CD8-positive, alpha-beta memory T cell (primary cell): ENCODE results near the gene SPA17. TPM values are rescaled to one million over a fixed set of nuclear protein-coding genes. Genes with fewer than 3 reads are reported as not detected.

Experiments
- CTCF ChIA-PET: fragments of 350-600 bp; sonication (Branson Sonifier 250); formaldehyde crosslinking; loops from one replicate; lab custom pipeline; 2021; ENCODE audit warnings: antibody characterized with exemption; lab: Charles Lee
- POLR2A ChIA-PET: fragments of 350-600 bp; sonication (Branson Sonifier 250); formaldehyde crosslinking; loops from one replicate; lab custom pipeline; 2021; ENCODE audit warnings: antibody characterized with exemption; lab: Charles Lee
- DNase-seq, 5 donors: peaks; one replicate each; pipeline versions ENCODE4 v3.0.0 to v3.0.0-alpha.2; 2020 to 2022; ENCODE audit warnings: mixed read lengths in 1 of 5
- H3K27ac ChIP-seq: one replicate; pipeline ENCODE4 v1.7.0; 2013; ENCODE audit warnings: low read depth, mild to moderate bottlenecking, low read length, moderate library complexity
- H3K27me3 ChIP-seq: 2 replicates; pipeline ENCODE4 v1.7.0; 2013; ENCODE audit warnings: low read length, mild to moderate bottlenecking; ENCODE audit not compliant: insufficient read depth, poor library complexity, severe bottlenecking
- H3K36me3 ChIP-seq: 2 replicates; pipeline ENCODE4 v1.7.0; 2013; ENCODE audit warnings: mild to moderate bottlenecking, low read length, moderate library complexity; ENCODE audit not compliant: insufficient read depth
- H3K4me1 ChIP-seq: 2 replicates; pipeline ENCODE4 v1.7.0; 2013; ENCODE audit warnings: mild to moderate bottlenecking, low read length, moderate library complexity; ENCODE audit not compliant: insufficient read depth
- H3K4me3 ChIP-seq: 2 replicates; pipeline ENCODE4 v1.7.0; 2013; ENCODE audit warnings: mild to moderate bottlenecking, low read length
- H3K9me3 ChIP-seq: 2 replicates; pipeline ENCODE4 v1.7.0; 2013; ENCODE audit warnings: mild to moderate bottlenecking, low read length
- H3K27ac Mint-ChIP-seq, 8 donors: one replicate each; pipeline ENCODE4 v1.8.0; 2020 to 2021; ENCODE audit warnings: mixed read lengths in 8 of 8, mild to moderate bottlenecking in 6 of 8, inconsistent platforms in 3 of 8, moderate library complexity in 3 of 8
- H3K27me3 Mint-ChIP-seq, 2 donors: one replicate each; pipeline ENCODE4 v1.8.0; 2020 to 2021; ENCODE audit warnings: mixed read lengths in 2 of 2, mild to moderate bottlenecking in 1 of 2, moderate library complexity in 1 of 2
- H3K36me3 Mint-ChIP-seq, 3 donors: one replicate each; pipeline ENCODE4 v1.8.0; 2020 to 2021; ENCODE audit warnings: mixed read lengths in 3 of 3, inconsistent platforms in 1 of 3, mild to moderate bottlenecking in 1 of 3
- H3K4me1 Mint-ChIP-seq, 3 donors: one replicate each; pipeline ENCODE4 v1.8.0; 2020 to 2021; ENCODE audit warnings: mixed read lengths in 3 of 3, inconsistent platforms in 1 of 3, mild to moderate bottlenecking in 1 of 3
- H3K4me3 Mint-ChIP-seq, 7 donors: one replicate each; pipeline ENCODE4 v1.8.0; 2020 to 2021; ENCODE audit warnings: mixed read lengths in 7 of 7, mild to moderate bottlenecking in 6 of 7, moderate library complexity in 4 of 7, inconsistent platforms in 2 of 7
- H3K9me3 Mint-ChIP-seq, 5 donors: one replicate each; pipeline ENCODE4 v1.8.0; 2020 to 2022; ENCODE audit warnings: mixed read lengths in 5 of 5, mild to moderate bottlenecking in 3 of 5, moderate library complexity in 2 of 5, inconsistent platforms in 1 of 5
- polyA plus RNA-seq: library from polyadenylated mRNA; unstranded; fragments of 300-500 nt; fragmentation: Illumina TruSeq; gene quantifications from one replicate; pipeline ENCODE4 v1.2.3, GENCODE V29; 2021
- total RNA-seq, 2 experiments: library from RNA; stranded (reverse); gene quantifications; one replicate each; pipeline ENCODE4 v1.2.3, GENCODE V29; 2021

The SPA17 gene
- total and polyA plus RNA-seq, 3 experiments from 2014 or later: 1.4 to 3.9 (median 2.2) TPM

DNA sequence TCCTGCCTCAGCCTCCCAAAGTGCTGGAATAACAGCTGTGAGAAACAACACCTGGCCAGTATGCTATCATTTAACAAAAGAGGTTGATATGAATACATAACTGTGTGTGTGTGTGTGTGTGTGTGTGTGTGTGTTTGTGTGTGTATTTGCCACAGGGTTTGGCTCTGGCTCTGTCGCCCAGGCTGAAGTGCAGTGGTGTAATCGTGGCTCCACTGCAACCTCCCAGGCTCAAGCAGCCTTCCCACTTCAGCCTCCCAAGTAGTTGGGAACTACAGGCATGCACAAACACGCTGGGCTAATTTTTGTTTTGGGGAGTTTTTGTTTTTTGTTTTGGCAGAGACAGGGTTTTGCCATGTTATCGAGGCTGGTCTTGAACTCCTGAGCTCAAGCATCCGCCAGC is 4.7 kb downstream of the SPA17 start:
- Mint-ChIP-seq H3K36me3 (peaks cover 0 to 15% (median 4%) of the 10 kb centered on the region in 3 donors), H3K27ac (no peak overlapping the region), H3K4me1 (peaks cover 12 to 15% (median 14%) of the 10 kb centered on the region in 3 donors), H3K27me3 (peaks cover 16 to 28% of the 10 kb centered on the region in 2 donors), H3K9me3 (peaks cover 13 to 19% (median 15%) of the 10 kb centered on the region in 5 donors), H3K4me3 (no peak overlapping the region)
- ChIA-PET POLR2A (no interaction called here), CTCF (interaction anchor here (1.0 to 1.5 kb wide), 3 partner anchors 68 to 159 kb away, joined by 3 to 6 read pairs (median 3); no protein-coding TSS in a partner anchor)
- Histone ChIP-seq H3K4me1 (peaks cover 8% of the 10 kb centered on the region), H3K27me3 (no peaks in the 10 kb centered on the region), H3K27ac (no peak overlapping the region), H3K36me3 (no peaks in the 10 kb centered on the region), H3K4me3 (no peak overlapping the region), H3K9me3 (peaks cover 7% of the 10 kb centered on the region)
- DNase-seq: no peak

- peaks cover 0 to 27% (median 1%) of the 10 kb centered on the region in 3 donors for H3K36me3 Mint-ChIP-seq
- peaks cover 16 to 40% of the 10 kb centered on the region in 2 donors for H3K27me3 Mint-ChIP-seq
- no peak overlapping the region for H3K27ac Mint-ChIP-seq
- H3K9me3 ChIP-seq: peaks cover 7% of the 10 kb centered on the region
- peaks cover 22 to 41% (median 31%) of the 10 kb centered on the region in 5 donors for H3K9me3 Mint-ChIP-seq
- ChIA-PET POLR2A (no interaction called here), CTCF (no interaction called here)
- no peaks in the 10 kb centered on the region for H3K4me1 ChIP-seq
- H3K36me3 ChIP-seq: no peaks in the 10 kb centered on the region
- no peak overlapping the region for H3K27ac ChIP-seq
- no peak for DNase-seq
- no peak overlapping the region for H3K4me3 ChIP-seq
- no peak overlapping the region for H3K4me3 Mint-ChIP-seq
- no peaks in the 10 kb centered on the region for H3K4me1 Mint-ChIP-seq
- no peaks in the 10 kb centered on the region for H3K27me3 ChIP-seq
Measured at GRCh38 chr11:124681421-124681820, 7.7 kb downstream of the SPA17 start.

GRCh38 chr11:124682443-124682842 is 8.7 kb downstream of the SPA17 start:
- no peaks in the 10 kb centered on the region for H3K36me3 ChIP-seq
- no peak for DNase-seq
- H3K4me1 ChIP-seq: no peaks in the 10 kb centered on the region
- Mint-ChIP-seq H3K9me3 (peaks cover 22 to 51% (median 31%) of the 10 kb centered on the region in 5 donors), H3K4me1 (no peaks in the 10 kb centered on the region), H3K27ac (peak overlapping the region in 1 of 8 donors; percentile 43), H3K27me3 (peaks cover 17 to 42% of the 10 kb centered on the region in 2 donors), H3K36me3 (peaks cover 0 to 33% (median 1%) of the 10 kb centered on the region in 3 donors), H3K4me3 (no peak overlapping the region)
- CTCF ChIA-PET: no interaction called here
- no peaks in the 10 kb centered on the region for H3K27me3 ChIP-seq
- POLR2A ChIA-PET: no interaction called here
- H3K4me3 ChIP-seq: no peak overlapping the region
- H3K9me3 ChIP-seq: peaks cover 7% of the 10 kb centered on the region
- no peak overlapping the region for H3K27ac ChIP-seq

GRCh38 chr11:124693142-124693541 is 19.4 kb downstream of the SPA17 start:
- Histone ChIP-seq H3K27ac (no peak overlapping the region), H3K4me3 (no peak overlapping the region), H3K36me3 (no peaks in the 10 kb centered on the region), H3K4me1 (no peaks in the 10 kb centered on the region), H3K9me3 (no peaks in the 10 kb centered on the region), H3K27me3 (no peaks in the 10 kb centered on the region)
- Mint-ChIP-seq H3K36me3 (no peaks in the 10 kb centered on the region), H3K4me3 (no peak overlapping the region), H3K9me3 (no peaks in the 10 kb centered on the region), H3K27me3 (peaks cover 3 to 10% of the 10 kb centered on the region in 2 donors), H3K4me1 (no peaks in the 10 kb centered on the region), H3K27ac (no peak overlapping the region)
- no peak for DNase-seq
- POLR2A ChIA-PET: no interaction called here
- CTCF ChIA-PET: no interaction called here

- Histone ChIP-seq H3K4me1 (no peaks in the 10 kb centered on the region), H3K9me3 (no peaks in the 10 kb centered on the region), H3K27me3 (no peaks in the 10 kb centered on the region), H3K4me3 (no peak overlapping the region), H3K27ac (no peak overlapping the region), H3K36me3 (no peaks in the 10 kb centered on the region)
- H3K4me3 Mint-ChIP-seq: no peak overlapping the region
- POLR2A ChIA-PET: no interaction called here
- H3K27me3 Mint-ChIP-seq: peaks cover 9 to 35% of the 10 kb centered on the region in 2 donors
- no peak for DNase-seq
- CTCF ChIA-PET: no interaction called here
- H3K4me1 Mint-ChIP-seq: no peaks in the 10 kb centered on the region
- H3K9me3 Mint-ChIP-seq: peaks cover 0 to 6% (median 0%) of the 10 kb centered on the region in 5 donors
- H3K27ac Mint-ChIP-seq: no peak overlapping the region
- H3K36me3 Mint-ChIP-seq: no peaks in the 10 kb centered on the region
Measured at GRCh38 chr11:124699547-124699946, 25.8 kb downstream of the SPA17 start.

- H3K27me3 ChIP-seq: no peaks in the 10 kb centered on the region
- Mint-ChIP-seq H3K4me1 (no peaks in the 10 kb centered on the region), H3K4me3 (no peak overlapping the region), H3K27ac (no peak overlapping the region), H3K27me3 (peaks cover 9 to 35% of the 10 kb centered on the region in 2 donors), H3K36me3 (no peaks in the 10 kb centered on the region), H3K9me3 (peaks cover 0 to 6% (median 0%) of the 10 kb centered on the region in 5 donors)
- ChIA-PET CTCF (interaction anchor here (1.0 kb wide), 1 partner anchor 31 kb away, joined by 3 read pairs; no protein-coding TSS in a partner anchor), POLR2A (no interaction called here)
- no peak overlapping the region for H3K4me3 ChIP-seq
- no peaks in the 10 kb centered on the region for H3K36me3 ChIP-seq
- H3K27ac ChIP-seq: no peak overlapping the region
- no peaks in the 10 kb centered on the region for H3K4me1 ChIP-seq
- no peaks in the 10 kb centered on the region for H3K9me3 ChIP-seq
- DNase-seq: no peak
Measured at GRCh38 chr11:124700028-124700427, 26.3 kb downstream of the SPA17 start.

DNA sequence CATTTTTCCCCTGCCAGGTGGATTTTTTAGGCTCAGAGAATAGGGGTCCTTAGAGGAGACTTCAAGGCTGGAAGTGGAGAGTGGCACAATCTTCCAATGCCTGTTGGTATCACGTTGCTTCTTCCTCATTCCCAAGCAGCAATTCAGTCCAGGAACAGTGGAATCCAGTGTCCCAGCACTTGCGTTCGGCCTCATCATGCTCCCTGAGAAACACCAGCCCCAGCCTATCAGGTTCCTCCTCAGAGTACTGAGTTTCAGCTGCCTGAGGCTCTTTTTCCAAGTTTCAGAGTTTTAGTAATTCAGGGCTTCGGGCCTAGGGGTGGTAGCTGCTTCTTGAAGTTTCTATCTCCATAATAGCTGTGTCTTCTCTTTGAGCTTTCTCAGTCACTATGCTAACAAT is 34.1 kb downstream of the SPA17 start:
- H3K36me3 Mint-ChIP-seq: peaks cover 2 to 11% (median 4%) of the 10 kb centered on the region in 3 donors
- ChIA-PET CTCF (no interaction called here), POLR2A (no interaction called here)
- H3K4me1 ChIP-seq: no peaks in the 10 kb centered on the region
- peaks cover 11 to 41% of the 10 kb centered on the region in 2 donors for H3K27me3 Mint-ChIP-seq
- peaks cover 0 to 8% (median 3%) of the 10 kb centered on the region in 5 donors for H3K9me3 Mint-ChIP-seq
- H3K27me3 ChIP-seq: no peaks in the 10 kb centered on the region
- H3K4me1 Mint-ChIP-seq: no peaks in the 10 kb centered on the region
- H3K27ac Mint-ChIP-seq: no peak overlapping the region
- no peak overlapping the region for H3K4me3 ChIP-seq
- H3K27ac ChIP-seq: no peak overlapping the region
- DNase-seq: no peak
- no peaks in the 10 kb centered on the region for H3K9me3 ChIP-seq
- H3K4me3 Mint-ChIP-seq: no peak overlapping the region
- H3K36me3 ChIP-seq: no peaks in the 10 kb centered on the region

- peaks cover 22 to 53% of the 10 kb centered on the region in 2 donors for H3K27me3 Mint-ChIP-seq
- no peak overlapping the region for H3K4me3 Mint-ChIP-seq
- H3K36me3 ChIP-seq: no peaks in the 10 kb centered on the region
- no peak for DNase-seq
- no peaks in the 10 kb centered on the region for H3K9me3 ChIP-seq
- no peak overlapping the region for H3K27ac ChIP-seq
- H3K36me3 Mint-ChIP-seq: peaks cover 0 to 5% (median 5%) of the 10 kb centered on the region in 3 donors
- peaks cover 0 to 6% (median 3%) of the 10 kb centered on the region in 5 donors for H3K9me3 Mint-ChIP-seq
- peaks cover 9% of the 10 kb centered on the region for H3K27me3 ChIP-seq
- no peak overlapping the region for H3K27ac Mint-ChIP-seq
- peaks cover 2% of the 10 kb centered on the region for H3K4me1 ChIP-seq
- H3K4me3 ChIP-seq: no peak overlapping the region
- peaks cover 1 to 2% (median 1%) of the 10 kb centered on the region in 3 donors for H3K4me1 Mint-ChIP-seq
- CTCF ChIA-PET: no interaction called here
- POLR2A ChIA-PET: no interaction called here
Measured at GRCh38 chr11:124712392-124712791, 38.7 kb downstream of the SPA17 start.
